GM20000 (cell line): ENCODE data around the gene TRIM7.

ENCODE experiments used
- DNase-seq: peaks from one replicate; pipeline ENCODE4 v3.0.0; 2012; ENCODE audit warnings: low spot score
- TF ChIP-seq, protein P1 (sequence below): IDR thresholded peaks from 2 replicates; pipeline ENCODE4 v1.5.1; 2012; ENCODE audit warnings: mild to moderate bottlenecking, control low read depth; ENCODE audit errors: extremely low read depth, missing control alignments

TRIM7 gene

DNA sequence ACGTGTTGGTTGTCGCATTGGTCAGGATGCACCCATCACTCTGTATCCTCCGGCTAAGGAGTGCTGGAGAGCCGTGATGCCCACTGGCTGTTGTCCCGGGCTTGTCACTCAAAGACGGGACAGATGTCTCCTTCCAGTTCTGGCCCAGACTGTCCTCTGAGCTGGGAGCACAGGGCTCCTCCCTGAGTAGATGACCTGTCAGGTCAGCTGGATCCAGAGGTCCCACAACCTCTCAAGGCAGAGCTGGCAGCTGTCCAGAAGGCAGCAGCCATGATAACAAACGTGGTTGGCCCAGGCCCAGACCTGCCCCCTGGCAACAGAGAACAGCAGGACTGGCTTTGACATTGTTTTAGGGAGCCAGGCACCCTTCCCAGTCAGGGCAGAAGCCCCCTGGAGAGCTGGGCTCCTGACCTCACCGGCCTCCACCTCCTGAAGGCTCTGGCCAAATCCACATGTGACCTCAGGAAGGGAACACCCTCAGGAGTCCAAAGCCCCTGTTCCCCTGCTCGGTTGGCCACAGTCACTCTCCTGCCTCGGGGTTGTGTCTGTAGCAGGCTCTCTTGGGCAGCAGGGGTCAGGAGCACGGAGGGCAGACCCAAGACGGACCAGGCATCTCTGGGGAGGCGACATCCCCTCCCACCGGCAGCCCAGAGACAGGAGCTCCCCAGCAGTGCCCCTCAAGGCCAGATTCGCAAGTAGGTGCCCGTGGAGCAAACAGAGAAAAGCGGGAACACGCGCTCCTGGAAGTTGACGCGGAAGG lies 10.3 kb downstream of the TRIM7 start:
- DNase-seq, result no peak
- TF ChIP-seq, protein P1, sequence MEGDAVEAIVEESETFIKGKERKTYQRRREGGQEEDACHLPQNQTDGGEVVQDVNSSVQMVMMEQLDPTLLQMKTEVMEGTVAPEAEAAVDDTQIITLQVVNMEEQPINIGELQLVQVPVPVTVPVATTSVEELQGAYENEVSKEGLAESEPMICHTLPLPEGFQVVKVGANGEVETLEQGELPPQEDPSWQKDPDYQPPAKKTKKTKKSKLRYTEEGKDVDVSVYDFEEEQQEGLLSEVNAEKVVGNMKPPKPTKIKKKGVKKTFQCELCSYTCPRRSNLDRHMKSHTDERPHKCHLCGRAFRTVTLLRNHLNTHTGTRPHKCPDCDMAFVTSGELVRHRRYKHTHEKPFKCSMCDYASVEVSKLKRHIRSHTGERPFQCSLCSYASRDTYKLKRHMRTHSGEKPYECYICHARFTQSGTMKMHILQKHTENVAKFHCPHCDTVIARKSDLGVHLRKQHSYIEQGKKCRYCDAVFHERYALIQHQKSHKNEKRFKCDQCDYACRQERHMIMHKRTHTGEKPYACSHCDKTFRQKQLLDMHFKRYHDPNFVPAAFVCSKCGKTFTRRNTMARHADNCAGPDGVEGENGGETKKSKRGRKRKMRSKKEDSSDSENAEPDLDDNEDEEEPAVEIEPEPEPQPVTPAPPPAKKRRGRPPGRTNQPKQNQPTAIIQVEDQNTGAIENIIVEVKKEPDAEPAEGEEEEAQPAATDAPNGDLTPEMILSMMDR, result no peak

DNA sequence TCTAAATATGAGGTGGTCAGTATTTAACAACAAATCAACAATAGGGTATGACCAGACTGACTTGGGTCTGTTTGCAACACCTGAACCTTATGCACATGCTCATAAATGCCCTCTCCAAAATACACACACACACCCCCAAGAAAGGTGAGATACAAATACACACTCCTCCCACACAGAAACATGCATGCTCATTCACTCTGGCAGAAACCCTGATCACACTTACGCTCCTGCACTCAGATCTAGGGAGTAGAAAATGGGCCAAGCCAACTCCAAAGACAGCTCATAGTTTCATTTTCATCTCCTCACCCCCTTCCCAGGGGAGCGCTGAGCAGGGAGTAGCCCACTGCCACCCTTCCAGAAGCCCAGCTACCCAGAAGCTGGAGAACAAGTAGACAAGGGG lies 11.3 kb downstream of the TRIM7 start:
- TF ChIP-seq, protein P1, result no peak
- DNase-seq, result no peak

DNA sequence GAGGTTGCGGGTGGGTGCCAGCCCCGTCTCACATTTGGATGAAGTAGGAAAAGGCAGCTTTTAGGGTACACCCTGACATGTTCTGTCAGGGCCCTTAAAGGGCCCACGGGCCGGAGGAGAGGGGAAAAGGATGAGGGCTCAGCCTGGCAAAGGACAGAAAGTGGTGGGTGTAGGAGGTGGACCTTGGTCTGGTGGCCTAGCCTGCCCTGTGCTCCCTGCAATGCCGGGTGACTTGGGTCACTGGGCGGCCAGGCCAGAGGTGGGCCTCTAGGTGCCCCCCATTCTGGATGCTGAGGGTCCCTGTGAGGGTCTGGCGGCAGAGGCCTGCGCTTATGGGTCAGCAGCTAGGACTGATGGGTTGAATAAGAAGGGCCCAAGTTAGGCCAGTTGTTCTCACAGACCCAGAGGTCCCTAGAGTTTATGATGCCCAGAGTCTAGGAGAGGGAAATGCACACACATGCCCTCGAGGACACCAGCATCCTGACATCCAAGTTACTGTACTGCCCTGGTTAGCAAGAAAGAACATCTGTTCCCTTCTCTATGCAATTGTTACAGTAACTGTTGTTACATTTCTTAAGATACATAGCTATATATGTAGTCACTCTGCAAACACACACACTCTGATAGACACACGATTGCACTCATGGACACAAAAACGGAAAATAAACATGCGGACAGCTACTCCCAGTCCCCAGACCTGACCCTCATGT lies 12.5 kb downstream of the TRIM7 start:
- TF ChIP-seq, protein P1, result no peak
- no peak for DNase-seq

DNA sequence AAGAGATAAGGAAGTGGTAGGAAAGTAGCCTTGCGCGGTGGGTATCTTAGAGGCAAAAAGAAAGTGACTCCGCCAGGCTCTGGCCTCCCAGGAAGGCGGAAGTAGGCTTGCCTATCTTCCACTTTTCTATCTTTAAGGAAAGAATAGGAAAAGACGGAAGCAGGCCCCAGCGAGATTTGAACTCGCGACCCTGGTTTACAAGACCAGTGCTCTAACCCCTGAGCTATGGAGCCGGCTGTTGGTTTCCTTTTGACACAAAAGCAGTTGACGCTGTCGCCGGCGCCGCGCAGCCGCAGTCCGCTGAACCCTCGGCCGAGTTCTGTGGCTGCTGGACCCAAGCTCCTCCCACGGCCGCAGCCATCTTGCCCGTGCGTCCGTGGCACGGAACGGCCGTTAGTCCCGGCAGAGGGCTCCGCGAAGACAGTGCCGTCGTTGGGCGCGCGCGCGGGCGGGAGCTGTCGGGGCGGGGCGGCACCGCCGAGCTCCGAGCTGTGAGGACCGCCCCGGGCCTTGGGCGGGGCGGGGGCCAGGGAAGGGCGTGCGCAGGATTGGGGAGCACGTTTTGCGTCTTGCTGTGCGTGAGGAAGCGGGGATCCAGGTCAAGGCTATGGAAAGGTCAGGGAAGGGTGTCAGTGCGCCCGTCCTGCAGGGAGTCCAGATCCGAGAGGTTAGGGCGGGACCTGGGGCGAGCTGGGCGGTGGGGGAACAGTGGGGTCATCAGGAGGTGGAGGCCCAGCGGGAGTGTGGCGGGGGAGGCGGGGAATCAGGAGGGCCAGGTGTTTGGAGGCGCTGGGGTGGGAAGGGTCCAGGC lies 13.3 kb downstream of the TRIM7 start:
- DNase-seq, result peak; percentile 97

DNA sequence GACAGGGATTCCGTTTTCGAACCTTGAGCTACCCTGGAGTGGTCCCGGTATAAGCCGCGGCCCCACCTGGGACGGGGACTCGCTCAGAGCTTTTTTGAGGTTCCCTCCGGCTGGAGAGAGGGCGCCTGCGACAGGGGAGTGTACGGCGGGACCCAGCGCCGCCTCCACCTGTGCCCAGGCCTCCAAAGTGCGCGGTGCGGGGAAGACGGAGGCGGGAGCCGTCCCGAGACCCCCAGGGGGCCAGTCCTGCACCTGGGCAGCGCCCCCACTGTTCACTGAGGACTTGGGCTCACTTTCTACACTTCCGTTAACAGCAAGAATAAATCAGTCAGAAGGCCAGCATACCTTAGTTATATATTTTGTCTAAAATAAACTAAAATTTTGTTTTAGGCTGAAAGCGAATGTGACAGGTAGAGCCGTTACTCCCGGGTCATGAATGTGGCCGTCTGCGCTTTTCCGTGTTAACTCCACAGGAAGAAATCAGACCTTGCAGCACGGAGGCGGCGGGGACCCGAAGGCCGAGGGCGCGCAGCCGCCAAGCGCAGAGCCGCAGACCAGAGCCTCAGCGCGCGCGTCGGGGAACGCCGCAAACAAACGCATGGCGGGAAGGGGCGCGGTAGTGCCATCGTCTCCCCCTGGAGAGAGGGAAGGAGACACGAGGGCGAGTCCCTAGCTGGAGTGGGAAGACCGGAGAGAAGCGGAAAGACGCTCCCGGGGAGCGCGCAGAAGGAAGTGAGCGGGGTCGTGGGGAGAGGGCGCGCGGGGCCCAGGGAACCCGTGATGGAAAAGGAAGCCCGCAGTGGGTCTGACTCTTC lies 14.1 kb downstream of the TRIM7 start:
- TF ChIP-seq, protein P1, result peak; percentile 42
- DNase-seq, result peak; percentile 33

More for the DNA sequence above, 13.3 kb downstream of the TRIM7 start:
- TF ChIP-seq, protein P1, result no peak

DNA sequence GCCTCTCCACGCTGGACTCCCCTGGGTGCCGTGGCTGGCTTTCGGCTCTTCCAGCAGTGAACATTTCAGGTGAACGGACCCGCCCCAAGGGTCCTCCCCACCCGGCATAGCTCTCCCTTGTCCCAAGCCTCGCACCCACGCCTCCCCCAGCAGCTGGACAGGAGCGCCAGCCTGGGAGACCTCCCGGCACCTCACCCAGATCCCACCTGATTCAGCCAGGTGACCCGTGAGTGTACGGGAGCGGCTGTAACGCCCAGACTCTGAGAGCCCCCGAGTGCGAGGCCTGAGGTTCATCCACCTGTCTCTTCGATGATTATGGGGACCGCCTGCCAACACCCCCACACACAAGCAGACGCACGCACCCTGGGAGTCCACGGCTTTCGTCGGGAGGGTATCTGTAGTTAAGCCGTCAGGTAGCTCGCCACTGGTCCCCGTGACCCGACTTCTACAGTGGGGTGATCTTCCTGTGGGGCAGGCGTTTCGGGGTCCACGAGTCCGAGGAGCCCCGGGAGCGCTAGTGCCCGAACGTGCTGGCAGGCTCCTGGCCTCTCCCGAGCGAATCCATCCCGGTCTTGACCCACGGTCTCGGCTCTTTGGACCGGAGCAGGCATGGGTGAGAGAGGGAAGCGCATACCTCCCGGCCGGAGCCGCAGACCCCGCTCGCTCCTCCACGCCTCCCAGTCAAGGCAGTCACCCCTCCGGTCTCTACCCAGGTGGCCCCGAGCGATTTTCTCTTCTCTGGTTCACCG lies 14.9 kb downstream of the TRIM7 start:
- TF ChIP-seq, protein P1, result no peak
- DNase-seq, result peak; percentile 36
